Osteoblast (primary cell): ENCODE results near the gene EGLN2. TPM values are rescaled to one million over a fixed set of nuclear protein-coding genes. Genes with fewer than 3 reads are reported as not detected.
"Not testable (repeated sequence)": the region's sequence is repeated elsewhere in the genome, so short reads cannot be mapped to it uniquely, and the experiment has no call there.

Source experiments
- DNase-seq: peaks from one replicate; pipeline ENCODE4 v3.0.0; 2011; ENCODE audit warnings: low spot score, mixed read lengths; ENCODE audit not compliant: insufficient read length; ENCODE audit errors: missing footprints
- H2AFZ ChIP-seq: 2 replicates; pipeline ENCODE4 v1.6.0; 2011; ENCODE audit warnings: mild to moderate bottlenecking, low read length
- H3K27ac ChIP-seq: 2 replicates; pipeline ENCODE4 v1.5.1; 2011; ENCODE audit warnings: mild to moderate bottlenecking, low read depth, low read length, moderate library complexity
- H3K27me3 ChIP-seq: 2 replicates; pipeline ENCODE4 v1.6.0; 2012; ENCODE audit warnings: mild to moderate bottlenecking, control low read depth, inconsistent platforms, low read length, moderate library complexity; ENCODE audit not compliant: insufficient read depth
- H3K36me3 ChIP-seq: 2 replicates; pipeline ENCODE4 v1.5.1; 2011; ENCODE audit warnings: mild to moderate bottlenecking, low read length, control low read depth, moderate library complexity; ENCODE audit not compliant: insufficient read depth
- H3K4me1 ChIP-seq: 2 replicates; pipeline ENCODE4 v1.5.1; 2011; ENCODE audit warnings: mild to moderate bottlenecking, low read length, control low read depth, moderate library complexity; ENCODE audit not compliant: insufficient read depth
- H3K4me2 ChIP-seq: 2 replicates; pipeline ENCODE4 v1.6.0; 2011; ENCODE audit warnings: mild to moderate bottlenecking, low read length; ENCODE audit not compliant: insufficient read depth
- H3K4me3 ChIP-seq: fragments of 200-600 bp; sonication (generic); 3 replicates; pipeline ENCODE4 v1.5.1; 2012; ENCODE audit warnings: mild to moderate bottlenecking, low read length, inconsistent platforms; ENCODE audit not compliant: insufficient read depth
- H3K79me2 ChIP-seq: 2 replicates; pipeline ENCODE4 v1.6.0; 2012; ENCODE audit warnings: mild to moderate bottlenecking, low read length, control low read depth, inconsistent platforms; ENCODE audit not compliant: insufficient read depth
- H3K9me3 ChIP-seq: 2 replicates; pipeline ENCODE4 v1.5.1; 2011; ENCODE audit warnings: low read depth, low read length, control low read depth
- H4K20me1 ChIP-seq: 2 replicates; pipeline ENCODE4 v1.6.0; 2012; ENCODE audit warnings: mild to moderate bottlenecking, low read length, control low read depth; ENCODE audit not compliant: insufficient read depth
- CTCF ChIP-seq: IDR thresholded peaks from 2 replicates; pipeline ENCODE4 v1.5.1; 2011; ENCODE audit warnings: mild to moderate bottlenecking, low read depth, low read length, moderate library complexity; ENCODE audit errors: extremely low read depth
- total RNA-seq: library from RNA; depleted of rRNA; stranded (reverse); fragments of >200 nt; gene quantifications from 2 replicates; pipeline ENCODE4 v1.2.3, GENCODE V29; 2012

EGLN2 gene
- total RNA-seq, 1 donor: 69.8 TPM

DNA sequence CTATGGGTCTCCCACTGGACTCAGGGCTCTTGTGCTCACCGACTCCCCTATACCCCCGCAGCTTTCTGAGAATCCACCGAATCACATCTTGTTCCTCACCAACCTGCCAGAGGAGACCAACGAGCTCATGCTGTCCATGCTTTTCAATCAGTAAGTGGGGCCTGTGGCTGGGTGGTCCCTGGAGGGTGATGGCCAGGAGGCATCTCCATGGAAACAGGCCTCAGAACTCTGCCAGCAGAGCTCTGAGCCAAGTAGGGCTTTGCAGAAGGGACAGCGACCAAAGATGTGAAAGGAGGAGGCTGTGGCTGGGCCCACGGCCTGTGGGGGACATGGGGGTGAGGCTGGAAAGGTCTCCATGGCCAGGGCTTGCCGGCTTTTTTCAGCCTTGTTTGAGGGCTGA lies 35.5 kb upstream of the EGLN2 start:
- H3K79me2 ChIP-seq: peaks cover 4% of the 10 kb centered on the region
- no peak overlapping the region for H3K4me2 ChIP-seq
- no peaks in the 10 kb centered on the region for H3K27me3 ChIP-seq
- peaks cover 70% of the 10 kb centered on the region for H3K36me3 ChIP-seq
- no peak overlapping the region for H3K4me3 ChIP-seq
- no peak for TF ChIP-seq CTCF
- H2AFZ ChIP-seq: no peak overlapping the region
- no peaks in the 10 kb centered on the region for H3K4me1 ChIP-seq
- H3K27ac ChIP-seq: no peak overlapping the region
- H3K9me3 ChIP-seq: no peaks in the 10 kb centered on the region
- no peaks in the 10 kb centered on the region for H4K20me1 ChIP-seq
- peak; percentile 17 for DNase-seq

- peak; percentile 36 for DNase-seq
- Histone ChIP-seq H3K79me2 (peaks cover 4% of the 10 kb centered on the region), H2AFZ (no peak overlapping the region), H3K27me3 (no peaks in the 10 kb centered on the region), H3K4me1 (no peaks in the 10 kb centered on the region), H4K20me1 (no peaks in the 10 kb centered on the region), H3K9me3 (no peaks in the 10 kb centered on the region), H3K27ac (no peak overlapping the region), H3K4me2 (no peak overlapping the region), H3K4me3 (no peak overlapping the region), H3K36me3 (peaks cover 67% of the 10 kb centered on the region)
- no peak for TF ChIP-seq CTCF
Observed at GRCh38 chr19:40763963-40764362, 35.0 kb upstream of the EGLN2 start.

GRCh38 chr19:40766385-40766784 lies 32.6 kb upstream of the EGLN2 start:
- not testable (repeated sequence) for H4K20me1 ChIP-seq, H3K4me2 ChIP-seq, DNase-seq, H3K4me1 ChIP-seq, H3K79me2 ChIP-seq, H3K9me3 ChIP-seq, H3K4me3 ChIP-seq, H3K27me3 ChIP-seq, H3K27ac ChIP-seq, H2AFZ ChIP-seq
- H3K36me3 ChIP-seq: peaks cover 45% of the 10 kb centered on the region

DNA sequence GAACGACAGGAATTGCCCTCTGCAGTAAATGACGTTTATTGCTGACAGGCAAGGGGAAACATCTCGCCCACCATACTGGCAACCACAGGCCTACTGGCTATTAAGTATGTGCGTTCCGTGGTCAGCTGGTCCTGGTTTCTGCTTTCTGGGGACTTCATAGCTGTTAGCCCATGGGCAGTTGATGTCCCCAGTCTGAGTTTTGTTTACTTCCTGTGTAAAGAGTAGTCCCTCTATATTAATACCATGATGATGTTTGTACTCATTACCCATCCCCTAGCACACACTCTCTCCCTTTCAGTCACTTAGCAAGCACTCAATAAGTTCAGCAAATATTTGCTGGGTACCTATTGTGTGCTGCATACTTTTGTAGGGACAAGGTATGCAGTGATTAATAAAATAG lies 30.1 kb upstream of the EGLN2 start:
- H3K9me3 ChIP-seq: no peaks in the 10 kb centered on the region
- no peaks in the 10 kb centered on the region for H3K4me1 ChIP-seq
- peak; percentile 30 for DNase-seq
- no peaks in the 10 kb centered on the region for H3K27me3 ChIP-seq
- no peak for TF ChIP-seq CTCF
- no peak overlapping the region for H3K4me3 ChIP-seq
- H2AFZ ChIP-seq: peak overlapping the region; percentile 50
- H3K27ac ChIP-seq: no peak overlapping the region
- no peaks in the 10 kb centered on the region for H3K79me2 ChIP-seq
- H4K20me1 ChIP-seq: no peaks in the 10 kb centered on the region
- H3K4me2 ChIP-seq: no peak overlapping the region
- H3K36me3 ChIP-seq: peaks cover 21% of the 10 kb centered on the region

DNA sequence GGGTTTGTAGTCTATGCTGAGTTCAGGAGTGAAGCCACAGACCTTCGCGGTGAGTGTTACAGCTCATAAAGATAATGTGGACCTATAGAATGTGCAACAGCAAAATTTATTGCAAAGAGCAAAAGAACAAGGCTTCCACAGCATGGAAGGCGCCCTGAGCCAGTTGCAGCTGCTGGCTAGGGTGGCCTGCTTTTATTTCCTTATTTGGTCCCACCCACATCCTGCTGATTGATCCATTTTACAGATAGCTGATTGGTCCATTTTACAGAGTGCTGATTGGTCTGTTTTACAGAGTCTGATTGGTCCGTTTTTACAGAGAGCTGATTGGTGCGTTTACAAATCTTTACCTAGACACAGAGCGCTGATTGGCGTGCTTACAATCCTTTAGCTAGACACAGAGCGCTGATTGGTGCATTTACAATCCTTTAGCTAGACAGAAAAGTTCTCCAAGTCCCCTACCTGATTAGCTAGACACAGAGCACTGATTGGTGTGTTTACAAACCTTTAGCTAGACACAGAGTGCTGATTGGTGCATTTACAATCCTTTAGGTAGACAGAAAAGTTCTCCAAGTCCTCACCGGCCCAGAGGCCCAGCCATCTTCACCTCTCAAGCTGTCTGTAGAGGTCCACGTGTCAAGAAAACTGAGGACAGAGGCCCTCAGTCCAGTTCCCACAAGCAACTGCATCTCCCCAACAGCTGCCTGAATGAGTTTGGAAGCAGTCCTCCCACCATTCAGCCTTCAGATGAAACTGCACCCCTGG lies 27.7 kb upstream of the EGLN2 start:
- H4K20me1 ChIP-seq, H3K27ac ChIP-seq, H2AFZ ChIP-seq, H3K9me3 ChIP-seq, H3K4me1 ChIP-seq, H3K4me2 ChIP-seq, H3K36me3 ChIP-seq, H3K79me2 ChIP-seq, H3K27me3 ChIP-seq, DNase-seq, H3K4me3 ChIP-seq: not testable (repeated sequence)
